HL-60 (cell line): Measurements from ENCODE around the gene HOXD1.

Source experiments
- CTCF ChIP-seq: IDR thresholded peaks from one replicate; pipeline ENCODE4 v1.5.1; 2011; ENCODE audit warnings: low read length, control low read depth, inconsistent platforms; ENCODE audit not compliant: insufficient read depth
- POLR2AphosphoS5 ChIP-seq: IDR thresholded peaks from 2 replicates; pipeline ENCODE4 v1.6.1; 2012; ENCODE audit warnings: low read depth
- REST ChIP-seq: IDR thresholded peaks from 2 replicates; pipeline ENCODE4 v1.6.1; 2012; ENCODE audit warnings: low read depth; ENCODE audit not compliant: insufficient replicate concordance

- TF ChIP-seq CTCF = no peak
- no peak for TF ChIP-seq POLR2AphosphoS5
- TF ChIP-seq REST = no peak
These were observed 17.7 kb downstream of the HOXD1 start for GRCh38 chr2:176206136-176206535.
